LNCaP clone FGC (cell line): ENCODE results near the gene ELP2.
"Not testable (repeated sequence)": the region's sequence is repeated elsewhere in the genome, so short reads cannot be mapped to it uniquely, and the experiment has no call there.

Experiments used
- DNase-seq: peaks from one replicate; pipeline ENCODE4 v3.0.0-alpha.2; 2011; ENCODE audit warnings: low read depth
- H3K4me3 ChIP-seq: 2 replicates; pipeline ENCODE4 v1.5.1; 2011; ENCODE audit warnings: mild to moderate bottlenecking, low read depth, low read length, control low read depth
- CTCF ChIP-seq: IDR thresholded peaks from 2 replicates; pipeline ENCODE4 v1.5.1; 2012; ENCODE audit warnings: mild to moderate bottlenecking; ENCODE audit not compliant: control insufficient read depth, insufficient read depth; ENCODE audit errors: extremely low read depth

ELP2 gene

DNA sequence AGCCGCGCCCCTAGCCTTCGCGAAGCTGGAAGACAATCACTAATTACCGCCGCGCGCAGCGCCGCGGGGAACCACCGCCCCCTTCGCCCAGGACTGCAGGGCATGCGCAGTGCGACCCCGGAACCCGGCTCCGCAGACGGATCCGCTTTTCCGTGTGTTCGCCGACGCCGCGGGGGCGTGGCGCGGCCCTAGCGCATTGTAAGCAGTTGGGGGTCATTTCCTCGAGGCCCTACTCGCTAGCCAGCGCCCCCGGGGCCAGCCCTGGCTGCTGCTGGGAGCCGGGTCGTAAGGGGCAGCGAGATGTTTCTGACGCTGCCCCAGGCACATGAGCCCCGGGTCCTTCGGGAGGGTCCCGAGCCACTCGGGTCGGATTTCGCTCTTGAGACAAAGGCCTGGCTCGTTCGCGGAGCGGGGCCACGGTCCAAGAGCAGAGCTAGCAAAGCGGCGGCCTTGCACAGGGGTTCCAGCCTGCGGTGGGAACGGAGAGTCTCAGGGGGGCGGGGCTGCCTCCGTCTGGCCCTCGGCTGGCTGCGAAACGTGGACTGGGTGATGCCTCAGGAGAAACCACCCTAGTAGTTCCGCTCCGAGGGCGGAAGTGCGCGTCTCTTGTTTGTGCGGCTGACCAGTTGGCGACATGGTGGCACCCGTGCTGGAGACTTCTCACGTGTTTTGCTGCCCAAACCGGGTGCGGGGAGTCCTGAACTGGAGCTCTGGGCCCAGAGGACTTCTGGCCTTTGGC is at the start of gene ELP2, which contains the start of gene SLC39A6:
Gene ELP2, plus strand, starts transcription at position 600 of the 739 bp plus-strand sequence. Its CDS starts 35 bp downstream, at position 635.
Gene SLC39A6, minus strand, starts transcription at position 41 of the 739 bp plus-strand sequence. CDS start 2,333 bp downstream, outside the sequence.
- peak within 1 kb of the TSS; percentile 77 for H3K4me3 ChIP-seq
- peak; percentile 93 for DNase-seq
- TF ChIP-seq CTCF = no peak

GRCh38 chr18:36081118-36081517 is 48.6 kb upstream of the ELP2 start:
- not testable (repeated sequence) for DNase-seq, H3K4me3 ChIP-seq

GRCh38 chr18:36083729-36084128 is 46.0 kb upstream of the ELP2 start:
- TF ChIP-seq CTCF = no peak
- no peak overlapping the region for H3K4me3 ChIP-seq
- DNase-seq = no peak

GRCh38 chr18:36085195-36085594 is 44.5 kb upstream of the ELP2 start:
- TF ChIP-seq CTCF = no peak
- DNase-seq = no peak
- H3K4me3 ChIP-seq = no peak overlapping the region

DNA sequence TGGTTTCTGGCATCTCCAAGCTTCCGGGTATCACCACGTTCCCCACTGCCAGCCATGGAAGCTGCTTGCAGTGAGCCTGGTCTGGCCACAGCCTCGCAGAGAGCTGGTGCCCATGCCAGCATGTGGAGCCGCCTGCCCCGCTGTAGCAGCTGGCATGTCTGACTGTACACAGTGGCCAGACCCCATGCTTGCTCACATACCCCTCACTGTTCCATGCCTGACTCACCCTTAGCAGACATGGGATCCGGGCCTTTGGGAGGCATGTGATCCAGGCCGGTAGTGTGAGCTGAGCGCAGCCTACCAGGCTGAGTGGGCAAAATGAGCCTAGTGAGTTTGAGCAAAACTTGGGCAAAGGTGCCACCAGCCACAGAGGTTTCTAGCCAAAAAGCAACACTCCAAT is 43.5 kb upstream of the ELP2 start:
- no peak for DNase-seq
- no peak for TF ChIP-seq CTCF
- no peak overlapping the region for H3K4me3 ChIP-seq

DNA sequence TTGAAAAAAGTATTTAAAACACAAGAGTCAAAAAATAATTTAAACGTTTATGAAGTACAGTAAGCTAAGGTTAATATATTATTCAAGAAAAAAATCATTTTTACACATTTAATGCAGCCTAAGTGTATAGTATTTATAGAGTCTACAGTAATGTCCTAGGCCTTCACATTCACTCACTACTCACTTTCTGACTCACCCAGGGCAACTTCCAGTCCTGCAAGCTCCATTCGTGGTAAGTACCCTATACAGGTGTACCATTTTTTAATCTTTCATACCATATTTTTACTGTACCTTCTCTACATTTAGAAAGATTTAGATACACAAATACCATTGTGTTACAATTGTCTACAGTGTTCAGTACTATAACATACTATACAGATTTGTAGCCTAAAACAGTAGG is 41.4 kb upstream of the ELP2 start:
- TF ChIP-seq CTCF = no peak
- no peak overlapping the region for H3K4me3 ChIP-seq
- no peak for DNase-seq

GRCh38 chr18:36089001-36089400 is 40.7 kb upstream of the ELP2 start:
- no peak for TF ChIP-seq CTCF

DNA sequence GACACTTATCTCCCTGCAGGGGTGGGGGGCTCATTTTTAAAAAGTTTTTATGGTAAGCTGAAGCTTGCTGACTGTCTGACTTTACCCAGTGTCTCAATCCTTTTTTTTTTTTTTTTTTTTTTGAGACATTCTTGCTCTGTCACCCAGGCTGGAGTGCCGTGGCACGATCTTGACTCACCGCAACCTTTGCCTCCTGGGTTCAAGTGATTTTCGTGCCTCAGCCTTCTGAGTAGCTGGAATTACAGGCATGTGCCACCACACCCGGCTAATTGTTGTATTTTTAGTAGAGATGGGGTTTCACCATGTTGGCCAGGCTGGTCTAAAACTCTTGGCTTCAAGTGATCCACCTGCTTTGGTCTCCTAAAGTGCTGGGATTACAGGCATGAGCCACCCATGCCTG is 37.6 kb upstream of the ELP2 start:
- H3K4me3 ChIP-seq, DNase-seq: not testable (repeated sequence)

More at GRCh38 chr18:36089001-36089400, 40.7 kb upstream of the ELP2 start:
- no peak overlapping the region for H3K4me3 ChIP-seq
- no peak for DNase-seq
